HL-60 (cell line): ENCODE data around the gene SPATA6L.

Source experiments
- GABPA ChIP-seq: IDR thresholded peaks from 2 replicates; pipeline ENCODE4 v1.6.1; 2012; ENCODE audit warnings: low read depth
- POLR2AphosphoS5 ChIP-seq: IDR thresholded peaks from 2 replicates; pipeline ENCODE4 v1.6.1; 2012; ENCODE audit warnings: low read depth
- SPI1 ChIP-seq: IDR thresholded peaks from 2 replicates; pipeline ENCODE4 v1.6.1; 2012; ENCODE audit warnings: low read depth, mild to moderate bottlenecking, borderline replicate concordance
- TF ChIP-seq, protein P1 (sequence below): IDR thresholded peaks from 2 replicates; pipeline ENCODE4 v1.6.1; 2012; ENCODE audit warnings: low read depth; ENCODE audit not compliant: insufficient replicate concordance
- TF ChIP-seq, protein P2 (sequence below): IDR thresholded peaks from one replicate; pipeline ENCODE4 v1.5.1; 2011; ENCODE audit warnings: low read length, control low read depth, inconsistent platforms; ENCODE audit not compliant: insufficient read depth

DNA sequence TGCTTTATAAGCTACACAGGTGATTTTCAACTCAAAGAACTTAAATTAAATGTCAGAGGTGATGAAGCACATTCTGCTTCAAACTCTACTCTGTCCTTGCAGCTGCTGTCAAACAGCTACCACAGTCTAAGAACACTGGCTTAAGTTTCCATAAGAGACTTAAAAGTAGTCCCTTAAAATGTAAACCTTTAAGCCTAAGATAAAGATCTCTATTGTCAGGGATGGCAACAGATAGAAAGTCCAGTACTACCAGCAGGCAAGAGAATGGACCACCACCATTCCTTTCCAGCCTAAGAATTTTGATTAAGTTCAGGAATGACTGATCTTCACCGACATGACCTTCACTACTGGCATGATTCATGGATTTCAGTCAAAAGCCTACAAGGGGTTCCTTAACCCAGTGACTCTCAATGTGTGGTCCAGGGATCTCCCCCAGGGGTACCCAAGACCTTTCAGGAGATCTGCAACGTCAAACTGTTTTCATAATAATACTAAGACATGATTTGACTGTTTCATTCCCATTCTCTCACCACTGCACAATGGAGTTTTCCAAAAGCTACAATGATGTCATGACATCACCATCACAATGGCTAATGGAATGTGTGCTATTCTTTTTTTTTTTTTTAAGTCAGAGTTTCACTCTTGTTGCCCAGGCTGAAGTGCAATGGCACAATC is 45.3 kb downstream of the SPATA6L start:
- TF ChIP-seq, protein P1, sequence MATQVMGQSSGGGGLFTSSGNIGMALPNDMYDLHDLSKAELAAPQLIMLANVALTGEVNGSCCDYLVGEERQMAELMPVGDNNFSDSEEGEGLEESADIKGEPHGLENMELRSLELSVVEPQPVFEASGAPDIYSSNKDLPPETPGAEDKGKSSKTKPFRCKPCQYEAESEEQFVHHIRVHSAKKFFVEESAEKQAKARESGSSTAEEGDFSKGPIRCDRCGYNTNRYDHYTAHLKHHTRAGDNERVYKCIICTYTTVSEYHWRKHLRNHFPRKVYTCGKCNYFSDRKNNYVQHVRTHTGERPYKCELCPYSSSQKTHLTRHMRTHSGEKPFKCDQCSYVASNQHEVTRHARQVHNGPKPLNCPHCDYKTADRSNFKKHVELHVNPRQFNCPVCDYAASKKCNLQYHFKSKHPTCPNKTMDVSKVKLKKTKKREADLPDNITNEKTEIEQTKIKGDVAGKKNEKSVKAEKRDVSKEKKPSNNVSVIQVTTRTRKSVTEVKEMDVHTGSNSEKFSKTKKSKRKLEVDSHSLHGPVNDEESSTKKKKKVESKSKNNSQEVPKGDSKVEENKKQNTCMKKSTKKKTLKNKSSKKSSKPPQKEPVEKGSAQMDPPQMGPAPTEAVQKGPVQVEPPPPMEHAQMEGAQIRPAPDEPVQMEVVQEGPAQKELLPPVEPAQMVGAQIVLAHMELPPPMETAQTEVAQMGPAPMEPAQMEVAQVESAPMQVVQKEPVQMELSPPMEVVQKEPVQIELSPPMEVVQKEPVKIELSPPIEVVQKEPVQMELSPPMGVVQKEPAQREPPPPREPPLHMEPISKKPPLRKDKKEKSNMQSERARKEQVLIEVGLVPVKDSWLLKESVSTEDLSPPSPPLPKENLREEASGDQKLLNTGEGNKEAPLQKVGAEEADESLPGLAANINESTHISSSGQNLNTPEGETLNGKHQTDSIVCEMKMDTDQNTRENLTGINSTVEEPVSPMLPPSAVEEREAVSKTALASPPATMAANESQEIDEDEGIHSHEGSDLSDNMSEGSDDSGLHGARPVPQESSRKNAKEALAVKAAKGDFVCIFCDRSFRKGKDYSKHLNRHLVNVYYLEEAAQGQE = no peak
- TF ChIP-seq, protein P2, sequence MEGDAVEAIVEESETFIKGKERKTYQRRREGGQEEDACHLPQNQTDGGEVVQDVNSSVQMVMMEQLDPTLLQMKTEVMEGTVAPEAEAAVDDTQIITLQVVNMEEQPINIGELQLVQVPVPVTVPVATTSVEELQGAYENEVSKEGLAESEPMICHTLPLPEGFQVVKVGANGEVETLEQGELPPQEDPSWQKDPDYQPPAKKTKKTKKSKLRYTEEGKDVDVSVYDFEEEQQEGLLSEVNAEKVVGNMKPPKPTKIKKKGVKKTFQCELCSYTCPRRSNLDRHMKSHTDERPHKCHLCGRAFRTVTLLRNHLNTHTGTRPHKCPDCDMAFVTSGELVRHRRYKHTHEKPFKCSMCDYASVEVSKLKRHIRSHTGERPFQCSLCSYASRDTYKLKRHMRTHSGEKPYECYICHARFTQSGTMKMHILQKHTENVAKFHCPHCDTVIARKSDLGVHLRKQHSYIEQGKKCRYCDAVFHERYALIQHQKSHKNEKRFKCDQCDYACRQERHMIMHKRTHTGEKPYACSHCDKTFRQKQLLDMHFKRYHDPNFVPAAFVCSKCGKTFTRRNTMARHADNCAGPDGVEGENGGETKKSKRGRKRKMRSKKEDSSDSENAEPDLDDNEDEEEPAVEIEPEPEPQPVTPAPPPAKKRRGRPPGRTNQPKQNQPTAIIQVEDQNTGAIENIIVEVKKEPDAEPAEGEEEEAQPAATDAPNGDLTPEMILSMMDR = no peak
- TF ChIP-seq POLR2AphosphoS5 (no peak), GABPA (no peak), SPI1 (no peak)
